GM23338 (cell line): ENCODE results near the gene ADCY1. TPM values are rescaled to one million over a fixed set of nuclear protein-coding genes. Genes with fewer than 3 reads are reported as not detected.

Experiments
- ATAC-seq: fragments of 200-7000 bp; cut with Tn5 transposase; 3 replicates; pipeline ENCODE4 v1.9.1; 2020
- DNase-seq: peaks from one replicate; pipeline ENCODE4 v3.0.0-alpha.2; 2015; ENCODE audit warnings: low spot score
- H2AFZ ChIP-seq: fragments of 200-600 bp; sonication (generic); 2 replicates; pipeline ENCODE4 v1.8.0; 2016; ENCODE audit warnings: antibody characterized with exemption, mild to moderate bottlenecking, moderate library complexity
- H3F3A ChIP-seq: fragments of 200-600 bp; sonication (generic); replicated peaks from 2 replicates; pipeline ENCODE4 v1.8.0; 2017; ENCODE audit warnings: antibody characterized with exemption, mixed run types, low read depth
- H3K27ac ChIP-seq: fragments of 200-600 bp; sonication (generic); 2 replicates; pipeline ENCODE4 v1.6.1; 2016; ENCODE audit warnings: low read depth
- H3K27me3 ChIP-seq: fragments of 200-600 bp; sonication (generic); 2 replicates; pipeline ENCODE4 v1.8.0; 2016; ENCODE audit warnings: mild to moderate bottlenecking, mixed run types, moderate library complexity; ENCODE audit not compliant: insufficient read depth
- H3K36me3 ChIP-seq: fragments of 200-600 bp; sonication (generic); 2 replicates; pipeline ENCODE4 v1.8.0; 2016; ENCODE audit warnings: mild to moderate bottlenecking; ENCODE audit not compliant: insufficient read depth
- H3K4me1 ChIP-seq: fragments of 200-600 bp; sonication (generic); 2 replicates; pipeline ENCODE4 v1.8.0; 2016; ENCODE audit warnings: mild to moderate bottlenecking, moderate library complexity; ENCODE audit not compliant: insufficient read depth
- H3K4me2 ChIP-seq: fragments of 200-600 bp; sonication (generic); 2 replicates; pipeline ENCODE4 v1.7.1; 2017; ENCODE audit warnings: mixed run types
- H3K4me3 ChIP-seq: fragments of 200-600 bp; sonication (generic); 2 replicates; pipeline ENCODE4 v1.6.1; 2016; ENCODE audit warnings: mixed run types
- H3K79me2 ChIP-seq: fragments of 200-600 bp; sonication (generic); replicated peaks from 2 replicates; pipeline ENCODE4 v1.8.0; 2017; ENCODE audit warnings: mild to moderate bottlenecking; ENCODE audit not compliant: insufficient read depth
- H3K9me2 ChIP-seq: fragments of 200-600 bp; sonication (generic); 2 replicates; pipeline ENCODE4 v1.8.0; 2017; ENCODE audit not compliant: insufficient read depth
- H4K20me1 ChIP-seq: fragments of 200-600 bp; sonication (generic); replicated peaks from 2 replicates; pipeline ENCODE4 v1.8.0; 2017; ENCODE audit warnings: mild to moderate bottlenecking; ENCODE audit not compliant: insufficient read depth
- H3K27ac Mint-ChIP-seq: 2 replicates; pipeline ENCODE4 v1.8.0; 2020; ENCODE audit warnings: inconsistent platforms, mild to moderate bottlenecking, moderate library complexity, mixed read lengths
- H3K27me3 Mint-ChIP-seq: 3 replicates; pipeline ENCODE4 v1.8.0; 2022; ENCODE audit warnings: low read depth, mild to moderate bottlenecking, moderate library complexity, mixed read lengths, inconsistent platforms; ENCODE audit not compliant: insufficient read depth, poor library complexity
- H3K36me3 Mint-ChIP-seq: 3 replicates; pipeline ENCODE4 v1.8.0; 2021; ENCODE audit warnings: low read depth, mild to moderate bottlenecking, inconsistent platforms, moderate library complexity, mixed read lengths
- H3K4me1 Mint-ChIP-seq: 3 replicates; pipeline ENCODE4 v1.8.0; 2020; ENCODE audit warnings: mild to moderate bottlenecking, inconsistent platforms, mixed read lengths
- H3K4me3 Mint-ChIP-seq: 3 replicates; pipeline ENCODE4 v1.8.0; 2021; ENCODE audit warnings: moderate library complexity, mild to moderate bottlenecking, inconsistent platforms, mixed read lengths
- H3K9me3 Mint-ChIP-seq: 3 replicates; pipeline ENCODE4 v1.8.0; 2020; ENCODE audit warnings: moderate library complexity, mild to moderate bottlenecking, inconsistent platforms, mixed read lengths
- CREB1 ChIP-seq: fragments of 250-450 bp; sonication (Bioruptor Pico); IDR thresholded peaks from 2 replicates; pipeline ENCODE4 v1.5.0; 2020; ENCODE audit warnings: low read depth, mild to moderate bottlenecking, moderate library complexity
- EZH2 ChIP-seq: fragments of 200-600 bp; sonication (generic); IDR thresholded peaks from one replicate; pipeline ENCODE4 v1.8.0; 2017; ENCODE audit warnings: antibody characterized with exemption, mild to moderate bottlenecking, low read depth; ENCODE audit not compliant: unreplicated experiment
- EZH2phosphoT487 ChIP-seq: fragments of 200-600 bp; sonication (generic); IDR thresholded peaks from one replicate; pipeline ENCODE4 v1.8.1; 2018; ENCODE audit warnings: antibody characterized with exemption; ENCODE audit not compliant: unreplicated experiment
- JUNB ChIP-seq: IDR thresholded peaks from one replicate; pipeline ENCODE4 v1.6.1; 2016; ENCODE audit warnings: antibody characterized with exemption; ENCODE audit not compliant: unreplicated experiment
- NANOG ChIP-seq: IDR thresholded peaks from 2 replicates; pipeline ENCODE4 v1.6.1; 2016; ENCODE audit warnings: antibody characterized with exemption, borderline replicate concordance
- POLR2AphosphoS5 ChIP-seq: IDR thresholded peaks from 2 replicates; pipeline ENCODE4 v1.6.1; 2016; ENCODE audit warnings: antibody characterized with exemption, low read depth
- STAT1 ChIP-seq: IDR thresholded peaks from one replicate; pipeline ENCODE4 v1.6.1; 2016; ENCODE audit warnings: antibody characterized with exemption; ENCODE audit not compliant: unreplicated experiment
- ZNF114 ChIP-seq: fragments of 250-450 bp; sonication (Bioruptor Pico); IDR thresholded peaks from 2 replicates; pipeline ENCODE4 v1.5.0; 2020; ENCODE audit warnings: mild to moderate bottlenecking, moderate library complexity
- ZNF331 ChIP-seq: fragments of 250-450 bp; sonication (Bioruptor Pico); IDR thresholded peaks from 2 replicates; pipeline ENCODE4 v1.5.0; 2020; ENCODE audit warnings: low read depth, mild to moderate bottlenecking, moderate library complexity
- polyA plus RNA-seq: library from polyadenylated mRNA; unstranded; fragments of >200 nt; fragmentation: Nextera tagmentation; extraction: Ambion mirVana; gene quantifications from 2 replicates; pipeline ENCODE4 v1.2.1, GENCODE V29; 2016
- total RNA-seq: library from RNA; depleted of rRNA; stranded (reverse); fragments of >200 nt; shearing (Covaris generic); gene quantifications from 2 replicates; pipeline ENCODE4 v1.2.3, GENCODE V29; 2014
- TF ChIP-seq, protein P1 (sequence below): fragments of 250-450 bp; sonication (Bioruptor Pico); IDR thresholded peaks from 2 replicates; pipeline ENCODE4 v1.5.0; 2020; ENCODE audit warnings: mild to moderate bottlenecking, moderate library complexity
- TF ChIP-seq, protein P2 (sequence below), 2 experiments: fragments of 200-600 bp in 1 of 2; sonication (generic) in 1 of 2; conservative IDR thresholded peaks; 2 replicates each; pipeline versions ENCODE4 v1.5.1 to v1.6.1; 2016 to 2017; ENCODE audit warnings: antibody characterized with exemption in 2 of 2, low read depth in 2 of 2, mild to moderate bottlenecking in 2 of 2, moderate library complexity in 1 of 2
- TF ChIP-seq, protein P3 (sequence below): IDR thresholded peaks from 2 replicates; pipeline ENCODE4 v1.6.1; 2016; ENCODE audit warnings: antibody characterized with exemption
- TF ChIP-seq, protein P4 (sequence below): IDR thresholded peaks from one replicate; pipeline ENCODE4 v1.6.1; 2018; ENCODE audit warnings: antibody characterized with exemption; ENCODE audit not compliant: unreplicated experiment

ADCY1 gene
- total and polyA plus RNA-seq, 2 experiments from 2014 or later = 2.3 to 18.7 TPM

DNA sequence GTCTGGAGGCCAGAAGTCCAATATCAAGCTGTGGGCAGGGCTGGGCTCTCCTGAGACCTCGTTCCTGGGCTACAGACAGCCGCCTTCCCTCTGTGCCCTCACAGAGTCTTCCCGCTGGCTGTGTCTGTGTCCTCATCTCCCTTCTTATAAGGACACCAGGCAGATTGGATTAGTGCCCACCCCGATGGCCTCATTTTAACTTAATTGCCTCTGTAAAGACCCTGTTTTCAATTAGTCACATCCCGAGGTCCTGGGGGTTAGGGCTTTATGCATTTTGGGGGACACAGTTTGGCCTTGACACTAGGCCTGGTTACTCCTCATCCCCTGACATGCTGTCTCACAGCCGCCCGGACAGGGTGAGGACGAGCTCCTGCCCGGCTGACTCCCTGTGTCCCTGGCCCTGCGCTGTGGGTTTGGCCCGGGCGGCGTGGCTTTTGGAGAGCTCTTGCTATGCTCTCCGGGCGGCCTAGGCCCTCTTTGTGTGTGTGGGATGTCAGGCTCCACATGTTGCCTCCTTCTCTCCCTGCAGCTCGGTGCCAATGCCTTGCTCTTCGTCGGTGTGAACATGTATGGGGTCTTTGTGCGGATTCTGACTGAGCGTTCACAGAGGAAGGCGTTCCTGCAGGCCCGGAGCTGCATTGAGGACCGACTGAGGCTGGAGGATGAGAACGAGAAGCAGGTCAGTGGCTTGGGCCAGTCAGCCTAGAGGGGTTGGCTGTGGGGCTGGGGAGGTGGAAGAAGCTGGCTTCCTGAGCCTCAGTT lies 18.2 kb downstream of the ADCY1 start:
- no peaks in the 10 kb centered on the region for H3K4me1 ChIP-seq
- no peaks in the 10 kb centered on the region; the same call in 1 of the 3 replicates for H3K36me3 Mint-ChIP-seq
- DNase-seq = no peak

More for the DNA sequence above, 18.2 kb downstream of the ADCY1 start:
- Histone ChIP-seq H3K4me3 (no peak overlapping the region), H3K27me3 (no peaks in the 10 kb centered on the region), H3K4me2 (no peak overlapping the region), H3K36me3 (no peaks in the 10 kb centered on the region), H2AFZ (no peak overlapping the region), H3F3A (no peaks in the 10 kb centered on the region), H3K79me2 (peaks cover 17% of the 10 kb centered on the region; the same call in 1 of the 2 replicates), H4K20me1 (no peaks in the 10 kb centered on the region), H3K9me2 (no peaks in the 10 kb centered on the region), H3K27ac (no peak overlapping the region)
- no peak for ATAC-seq
- H3K4me1 Mint-ChIP-seq = peaks cover 38% of the 10 kb centered on the region
- H3K27me3 Mint-ChIP-seq = peaks cover 3% of the 10 kb centered on the region
- no peaks in the 10 kb centered on the region for H3K9me3 Mint-ChIP-seq
- no peak overlapping the region for H3K4me3 Mint-ChIP-seq
- TF ChIP-seq EZH2phosphoT487 (no peak), ZNF114 (no peak), NANOG (no peak), STAT1 (no peak), CREB1 (no peak), ZNF331 (CRISPR knock-in tag) (no peak), EZH2 (no peak), POLR2AphosphoS5 (no peak), JUNB (no peak)
- TF ChIP-seq, protein P1, sequence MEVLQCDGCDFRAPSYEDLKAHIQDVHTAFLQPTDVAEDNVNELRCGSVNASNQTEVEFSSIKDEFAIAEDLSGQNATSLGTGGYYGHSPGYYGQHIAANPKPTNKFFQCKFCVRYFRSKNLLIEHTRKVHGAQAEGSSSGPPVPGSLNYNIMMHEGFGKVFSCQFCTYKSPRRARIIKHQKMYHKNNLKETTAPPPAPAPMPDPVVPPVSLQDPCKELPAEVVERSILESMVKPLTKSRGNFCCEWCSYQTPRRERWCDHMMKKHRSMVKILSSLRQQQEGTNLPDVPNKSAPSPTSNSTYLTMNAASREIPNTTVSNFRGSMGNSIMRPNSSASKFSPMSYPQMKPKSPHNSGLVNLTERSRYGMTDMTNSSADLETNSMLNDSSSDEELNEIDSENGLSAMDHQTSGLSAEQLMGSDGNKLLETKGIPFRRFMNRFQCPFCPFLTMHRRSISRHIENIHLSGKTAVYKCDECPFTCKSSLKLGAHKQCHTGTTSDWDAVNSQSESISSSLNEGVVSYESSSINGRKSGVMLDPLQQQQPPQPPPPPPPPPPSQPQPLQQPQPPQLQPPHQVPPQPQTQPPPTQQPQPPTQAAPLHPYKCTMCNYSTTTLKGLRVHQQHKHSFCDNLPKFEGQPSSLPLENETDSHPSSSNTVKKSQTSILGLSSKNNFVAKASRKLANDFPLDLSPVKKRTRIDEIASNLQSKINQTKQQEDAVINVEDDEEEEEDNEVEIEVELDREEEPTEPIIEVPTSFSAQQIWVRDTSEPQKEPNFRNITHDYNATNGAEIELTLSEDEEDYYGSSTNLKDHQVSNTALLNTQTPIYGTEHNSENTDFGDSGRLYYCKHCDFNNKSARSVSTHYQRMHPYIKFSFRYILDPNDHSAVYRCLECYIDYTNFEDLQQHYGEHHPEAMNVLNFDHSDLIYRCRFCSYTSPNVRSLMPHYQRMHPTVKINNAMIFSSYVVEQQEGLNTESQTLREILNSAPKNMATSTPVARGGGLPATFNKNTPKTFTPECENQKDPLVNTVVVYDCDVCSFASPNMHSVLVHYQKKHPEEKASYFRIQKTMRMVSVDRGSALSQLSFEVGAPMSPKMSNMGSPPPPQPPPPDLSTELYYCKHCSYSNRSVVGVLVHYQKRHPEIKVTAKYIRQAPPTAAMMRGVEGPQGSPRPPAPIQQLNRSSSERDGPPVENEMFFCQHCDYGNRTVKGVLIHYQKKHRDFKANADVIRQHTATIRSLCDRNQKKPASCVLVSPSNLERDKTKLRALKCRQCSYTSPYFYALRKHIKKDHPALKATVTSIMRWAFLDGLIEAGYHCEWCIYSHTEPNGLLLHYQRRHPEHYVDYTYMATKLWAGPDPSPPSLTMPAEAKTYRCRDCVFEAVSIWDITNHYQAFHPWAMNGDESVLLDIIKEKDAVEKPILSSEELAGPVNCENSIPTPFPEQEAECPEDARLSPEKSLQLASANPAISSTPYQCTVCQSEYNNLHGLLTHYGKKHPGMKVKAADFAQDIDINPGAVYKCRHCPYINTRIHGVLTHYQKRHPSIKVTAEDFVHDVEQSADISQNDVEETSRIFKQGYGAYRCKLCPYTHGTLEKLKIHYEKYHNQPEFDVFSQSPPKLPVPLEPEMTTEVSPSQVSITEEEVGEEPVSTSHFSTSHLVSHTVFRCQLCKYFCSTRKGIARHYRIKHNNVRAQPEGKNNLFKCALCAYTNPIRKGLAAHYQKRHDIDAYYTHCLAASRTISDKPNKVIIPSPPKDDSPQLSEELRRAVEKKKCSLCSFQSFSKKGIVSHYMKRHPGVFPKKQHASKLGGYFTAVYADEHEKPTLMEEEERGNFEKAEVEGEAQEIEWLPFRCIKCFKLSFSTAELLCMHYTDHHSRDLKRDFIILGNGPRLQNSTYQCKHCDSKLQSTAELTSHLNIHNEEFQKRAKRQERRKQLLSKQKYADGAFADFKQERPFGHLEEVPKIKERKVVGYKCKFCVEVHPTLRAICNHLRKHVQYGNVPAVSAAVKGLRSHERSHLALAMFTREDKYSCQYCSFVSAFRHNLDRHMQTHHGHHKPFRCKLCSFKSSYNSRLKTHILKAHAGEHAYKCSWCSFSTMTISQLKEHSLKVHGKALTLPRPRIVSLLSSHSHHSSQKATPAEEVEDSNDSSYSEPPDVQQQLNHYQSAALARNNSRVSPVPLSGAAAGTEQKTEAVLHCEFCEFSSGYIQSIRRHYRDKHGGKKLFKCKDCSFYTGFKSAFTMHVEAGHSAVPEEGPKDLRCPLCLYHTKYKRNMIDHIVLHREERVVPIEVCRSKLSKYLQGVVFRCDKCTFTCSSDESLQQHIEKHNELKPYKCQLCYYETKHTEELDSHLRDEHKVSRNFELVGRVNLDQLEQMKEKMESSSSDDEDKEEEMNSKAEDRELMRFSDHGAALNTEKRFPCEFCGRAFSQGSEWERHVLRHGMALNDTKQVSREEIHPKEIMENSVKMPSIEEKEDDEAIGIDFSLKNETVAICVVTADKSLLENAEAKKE (CRISPR knock-in tag) = no peak
- TF ChIP-seq, protein P2, sequence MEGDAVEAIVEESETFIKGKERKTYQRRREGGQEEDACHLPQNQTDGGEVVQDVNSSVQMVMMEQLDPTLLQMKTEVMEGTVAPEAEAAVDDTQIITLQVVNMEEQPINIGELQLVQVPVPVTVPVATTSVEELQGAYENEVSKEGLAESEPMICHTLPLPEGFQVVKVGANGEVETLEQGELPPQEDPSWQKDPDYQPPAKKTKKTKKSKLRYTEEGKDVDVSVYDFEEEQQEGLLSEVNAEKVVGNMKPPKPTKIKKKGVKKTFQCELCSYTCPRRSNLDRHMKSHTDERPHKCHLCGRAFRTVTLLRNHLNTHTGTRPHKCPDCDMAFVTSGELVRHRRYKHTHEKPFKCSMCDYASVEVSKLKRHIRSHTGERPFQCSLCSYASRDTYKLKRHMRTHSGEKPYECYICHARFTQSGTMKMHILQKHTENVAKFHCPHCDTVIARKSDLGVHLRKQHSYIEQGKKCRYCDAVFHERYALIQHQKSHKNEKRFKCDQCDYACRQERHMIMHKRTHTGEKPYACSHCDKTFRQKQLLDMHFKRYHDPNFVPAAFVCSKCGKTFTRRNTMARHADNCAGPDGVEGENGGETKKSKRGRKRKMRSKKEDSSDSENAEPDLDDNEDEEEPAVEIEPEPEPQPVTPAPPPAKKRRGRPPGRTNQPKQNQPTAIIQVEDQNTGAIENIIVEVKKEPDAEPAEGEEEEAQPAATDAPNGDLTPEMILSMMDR (conservative IDR thresholded peaks at IDR 0.05; ENCODE audit: low read depth in 2 of 2) = no peak
- TF ChIP-seq, protein P3, sequence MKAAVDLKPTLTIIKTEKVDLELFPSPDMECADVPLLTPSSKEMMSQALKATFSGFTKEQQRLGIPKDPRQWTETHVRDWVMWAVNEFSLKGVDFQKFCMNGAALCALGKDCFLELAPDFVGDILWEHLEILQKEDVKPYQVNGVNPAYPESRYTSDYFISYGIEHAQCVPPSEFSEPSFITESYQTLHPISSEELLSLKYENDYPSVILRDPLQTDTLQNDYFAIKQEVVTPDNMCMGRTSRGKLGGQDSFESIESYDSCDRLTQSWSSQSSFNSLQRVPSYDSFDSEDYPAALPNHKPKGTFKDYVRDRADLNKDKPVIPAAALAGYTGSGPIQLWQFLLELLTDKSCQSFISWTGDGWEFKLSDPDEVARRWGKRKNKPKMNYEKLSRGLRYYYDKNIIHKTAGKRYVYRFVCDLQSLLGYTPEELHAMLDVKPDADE = no peak
- TF ChIP-seq, protein P4, sequence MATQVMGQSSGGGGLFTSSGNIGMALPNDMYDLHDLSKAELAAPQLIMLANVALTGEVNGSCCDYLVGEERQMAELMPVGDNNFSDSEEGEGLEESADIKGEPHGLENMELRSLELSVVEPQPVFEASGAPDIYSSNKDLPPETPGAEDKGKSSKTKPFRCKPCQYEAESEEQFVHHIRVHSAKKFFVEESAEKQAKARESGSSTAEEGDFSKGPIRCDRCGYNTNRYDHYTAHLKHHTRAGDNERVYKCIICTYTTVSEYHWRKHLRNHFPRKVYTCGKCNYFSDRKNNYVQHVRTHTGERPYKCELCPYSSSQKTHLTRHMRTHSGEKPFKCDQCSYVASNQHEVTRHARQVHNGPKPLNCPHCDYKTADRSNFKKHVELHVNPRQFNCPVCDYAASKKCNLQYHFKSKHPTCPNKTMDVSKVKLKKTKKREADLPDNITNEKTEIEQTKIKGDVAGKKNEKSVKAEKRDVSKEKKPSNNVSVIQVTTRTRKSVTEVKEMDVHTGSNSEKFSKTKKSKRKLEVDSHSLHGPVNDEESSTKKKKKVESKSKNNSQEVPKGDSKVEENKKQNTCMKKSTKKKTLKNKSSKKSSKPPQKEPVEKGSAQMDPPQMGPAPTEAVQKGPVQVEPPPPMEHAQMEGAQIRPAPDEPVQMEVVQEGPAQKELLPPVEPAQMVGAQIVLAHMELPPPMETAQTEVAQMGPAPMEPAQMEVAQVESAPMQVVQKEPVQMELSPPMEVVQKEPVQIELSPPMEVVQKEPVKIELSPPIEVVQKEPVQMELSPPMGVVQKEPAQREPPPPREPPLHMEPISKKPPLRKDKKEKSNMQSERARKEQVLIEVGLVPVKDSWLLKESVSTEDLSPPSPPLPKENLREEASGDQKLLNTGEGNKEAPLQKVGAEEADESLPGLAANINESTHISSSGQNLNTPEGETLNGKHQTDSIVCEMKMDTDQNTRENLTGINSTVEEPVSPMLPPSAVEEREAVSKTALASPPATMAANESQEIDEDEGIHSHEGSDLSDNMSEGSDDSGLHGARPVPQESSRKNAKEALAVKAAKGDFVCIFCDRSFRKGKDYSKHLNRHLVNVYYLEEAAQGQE = no peak
- H3K27ac Mint-ChIP-seq = no peak overlapping the region
